ENCODE measurements around the gene FOXJ3. TPM values are rescaled to one million over a fixed set of nuclear protein-coding genes. Genes with fewer than 3 reads are reported as not detected.

Gene FOXJ3
- total and polyA plus RNA-seq, 2 of the 8 experiments (the other 6 are each of a cell fraction or from before 2014, with no cell fraction given): 48.6 to 51.9 TPM

- Histone ChIP-seq H3K27me3 (replicated peaks in 1 of 4; ENCODE audit: control insufficient read depth in 3 of 4, extremely low read depth in 1 of 4, insufficient read depth in 3 of 4, low read length in 3 of 4) (no peaks in the 10 kb centered on the region), H3K27ac (ENCODE audit: low read depth, low read length) (no peak overlapping the region), H3K4me2 (ENCODE audit: insufficient read depth in 1 of 2, low read depth in 2 of 2, low read length in 2 of 2) (no peak overlapping the region), H3K14ac (ENCODE audit: insufficient read length) (no peak overlapping the region), H4K91ac (replicated peaks; ENCODE audit: insufficient read length, low read length) (no peak overlapping the region), H2BK12ac (ENCODE audit: low read depth, low read length) (no peak overlapping the region), H3K18ac (ENCODE audit: extremely low read depth, low read length) (no peak overlapping the region), H3K4me1 (replicated peaks in 1 of 4; ENCODE audit: control insufficient read depth in 3 of 4, insufficient read depth in 4 of 4, low read length in 3 of 4) (peaks cover 3 to 10% (median 7%) of the 10 kb centered on the region in 4 experiments; a peak in 4 of 7 replicates), H3K9ac (replicated peaks in 1 of 4; ENCODE audit: extremely low read depth in 1 of 4, low read depth in 3 of 4, low read length in 3 of 4) (no peak overlapping the region), H3K79me1 (ENCODE audit: low read depth, low read length) (peaks cover 4% of the 10 kb centered on the region; the same call in 1 of the 2 replicates), H4K20me1 (replicated peaks in 1 of 2; ENCODE audit: control insufficient read depth in 1 of 2, insufficient read depth in 2 of 2, low read length in 2 of 2) (peaks cover 7 to 9% of the 10 kb centered on the region in 2 experiments), H2BK5ac (ENCODE audit: low read depth, low read length) (no peak overlapping the region), H2BK20ac (ENCODE audit: low read length) (no peak overlapping the region), H2AFZ (ENCODE audit: low read length) (no peak overlapping the region), H3K79me2 (ENCODE audit: control insufficient read depth in 1 of 2, insufficient read depth in 2 of 2, low read length in 2 of 2) (peaks cover 3 to 80% of the 10 kb centered on the region in 2 experiments; a peak in 3 of 4 replicates), H3K56ac (replicated peaks; ENCODE audit: insufficient read length, low read depth, low read length) (no peak overlapping the region), H3K4ac (replicated peaks; ENCODE audit: insufficient read length, low read depth, low read length) (no peak overlapping the region), H3K23me2 (ENCODE audit: low read depth, low read length) (no peaks in the 10 kb centered on the region), H4K5ac (ENCODE audit: insufficient read length, low read depth, low read length) (no peak overlapping the region), H3K36me3 (ENCODE audit: control insufficient read depth in 2 of 4, insufficient read depth in 4 of 4, low read length in 3 of 4) (peaks cover 0 to 9% (median 3%) of the 10 kb centered on the region in 4 experiments; a peak in 3 of 8 replicates), H2BK15ac (ENCODE audit: low read length) (no peak overlapping the region), H4K8ac (ENCODE audit: extremely low read depth, insufficient read depth, low read length) (no peak overlapping the region), H2AK5ac (ENCODE audit: low read depth, low read length) (no peak overlapping the region), H3K4me3 (ENCODE audit: extremely low read depth in 1 of 4, insufficient read depth in 2 of 4, low read depth in 3 of 4, low read length in 4 of 4) (no peak overlapping the region), H3K9me3 (ENCODE audit: insufficient read depth in 2 of 2, low read depth in 1 of 2, low read length in 1 of 2) (no peaks in the 10 kb centered on the region), H3K23ac (ENCODE audit: insufficient read length) (no peak overlapping the region), H2BK120ac (replicated peaks; ENCODE audit: low read depth, low read length) (no peak overlapping the region)
- POLR2A ChIA-PET (ENCODE audit: partially characterized antibody): interaction anchor here (0.6 kb wide), 1 partner anchor 181 kb away, joined by 3 read pairs; no protein-coding TSS in a partner anchor
- CTCF ChIA-PET (ENCODE audit: partially characterized antibody): interaction anchor here (0.6 to 2.0 kb wide), 6 partner anchors 14 to 1218 kb away, joined by 3 to 4 read pairs (median 4); no protein-coding TSS in a partner anchor
- 89% methylated on average over 4 of the region's 4 CpGs; no CpG with 5 or more reads in 1 of the 2 experiments for WGBS, 2 experiments (ENCODE audit: extremely low coverage in 1 of 2, insufficient coverage in 1 of 2, insufficient read length in 1 of 2, insufficient replicate concordance in 2 of 2, low coverage in 1 of 2, low lambda C conversion rate in 2 of 2, missing lambda C conversion rate in 1 of 2)
- DNase-seq (ENCODE audit: low read depth in 1 of 2, low spot score in 2 of 2) (no peak), FAIRE-seq (no peak)
- TF ChIP-seq NANOG (IDR thresholded peaks at IDR 0.05; ENCODE audit: insufficient read depth, low read depth, low read length, poor library complexity, severe bottlenecking) (no peak), SP2 (IDR thresholded peaks at IDR 0.05; ENCODE audit: low read length) (no peak), POLR2A (IDR thresholded peaks at IDR 0.05; ENCODE audit: control extremely low read depth in 1 of 2, low read depth in 2 of 2, low read length in 2 of 2) (no peak), ATF2 (IDR thresholded peaks at IDR 0.05; ENCODE audit: low read length) (no peak), GABPA (IDR thresholded peaks at IDR 0.05; ENCODE audit: borderline replicate concordance, insufficient read depth, low read length) (no peak)
These were observed 70.4 kb downstream of the FOXJ3 start for GRCh38 chr1:42264511-42265190.

All from H1 (cell line).